WTC11 (cell line): Measurements from ENCODE around the gene PPP1R1A. TPM values are rescaled to one million over a fixed set of nuclear protein-coding genes. Genes with fewer than 3 reads are reported as not detected.

Experiments used
- ATAC-seq: fragments of 200-7000 bp; cut with Tn5 transposase; 2 replicates; pipeline ENCODE4 v1.10.0; 2021; ENCODE audit warnings: mild to moderate bottlenecking, moderate library complexity
- CTCF ChIA-PET: fragments of 300-600 bp; sonication (Branson Sonifier 250); formaldehyde crosslinking; loops from one replicate; lab custom pipeline; 2021; ENCODE audit warnings: antibody characterized with exemption; lab: Charles Lee
- POLR2A ChIA-PET: fragments of 350-600 bp; sonication (Branson Sonifier 250); formaldehyde crosslinking; loops from one replicate; lab custom pipeline; 2021; ENCODE audit warnings: antibody characterized with exemption; lab: Charles Lee
- DNase-seq: peaks from one replicate; pipeline ENCODE4 v3.0.0; 2021; ENCODE audit warnings: low spot score
- H3K27ac Mint-ChIP-seq: 2 replicates; pipeline ENCODE4 v1.8.0; 2021; ENCODE audit warnings: mixed read lengths
- H3K27me3 Mint-ChIP-seq: 2 replicates; pipeline ENCODE4 v1.8.0; 2021; ENCODE audit warnings: low read depth, mild to moderate bottlenecking, moderate library complexity, mixed read lengths
- H3K36me3 Mint-ChIP-seq: 2 replicates; pipeline ENCODE4 v1.8.0; 2021; ENCODE audit warnings: mixed read lengths
- H3K4me1 Mint-ChIP-seq: 2 replicates; pipeline ENCODE4 v1.8.0; 2022; ENCODE audit warnings: mixed read lengths
- H3K4me3 Mint-ChIP-seq: 2 replicates; pipeline ENCODE4 v1.8.0; 2021; ENCODE audit warnings: mild to moderate bottlenecking, moderate library complexity, mixed read lengths
- H3K9me3 Mint-ChIP-seq: 2 replicates; pipeline ENCODE4 v1.8.0; 2021; ENCODE audit warnings: mixed read lengths
- ATF2 ChIP-seq: sonication (generic); formaldehyde crosslinking; IDR thresholded peaks from 2 replicates; pipeline ENCODE4 v1.8.1; 2022; ENCODE audit warnings: low read depth, missing genetic modification reagents, borderline replicate concordance
- CREB1 ChIP-seq: sonication (generic); formaldehyde crosslinking; IDR thresholded peaks from 2 replicates; pipeline ENCODE4 v1.8.0; 2023; ENCODE audit warnings: mild to moderate bottlenecking, missing genetic modification reagents
- ELF4 ChIP-seq: sonication (generic); formaldehyde crosslinking; IDR thresholded peaks from 2 replicates; pipeline ENCODE4 v1.8.1; 2022; ENCODE audit warnings: low read depth, mild to moderate bottlenecking, moderate library complexity, missing genetic modification reagents
- GRHL2 ChIP-seq: fragments of 250-450 bp; sonication (Bioruptor Pico); IDR thresholded peaks from 2 replicates; pipeline ENCODE4 v1.8.0; 2022; ENCODE audit warnings: mild to moderate bottlenecking, moderate library complexity; ENCODE audit not compliant: insufficient replicate concordance, severe bottlenecking
- IRF2 ChIP-seq: sonication (generic); formaldehyde crosslinking; IDR thresholded peaks from 2 replicates; pipeline ENCODE4 v1.8.0; 2022; ENCODE audit warnings: low read depth, missing genetic modification reagents, borderline replicate concordance
- JAZF1 ChIP-seq: fragments of 250-450 bp; sonication (Bioruptor Pico); IDR thresholded peaks from 2 replicates; pipeline ENCODE4 v1.9.0; 2021; ENCODE audit warnings: moderate library complexity, mild to moderate bottlenecking, inconsistent platforms
- KAT7 ChIP-seq: sonication (generic); formaldehyde crosslinking; IDR thresholded peaks from 2 replicates; pipeline ENCODE4 v1.8.1; 2023; ENCODE audit warnings: missing genetic modification reagents, mild to moderate bottlenecking, borderline replicate concordance
- MXD4 ChIP-seq: fragments of 250-450 bp; sonication (Bioruptor Pico); IDR thresholded peaks from 2 replicates; pipeline ENCODE4 v1.8.0; 2021; ENCODE audit warnings: mild to moderate bottlenecking, moderate library complexity, borderline replicate concordance
- NFYB ChIP-seq: sonication (generic); formaldehyde crosslinking; conservative IDR thresholded peaks from 2 replicates; pipeline ENCODE4 v1.8.0; 2022; ENCODE audit warnings: low read depth, missing genetic modification reagents
- NR1H2 ChIP-seq: sonication (generic); formaldehyde crosslinking; IDR thresholded peaks from 2 replicates; pipeline ENCODE4 v1.9.0; 2021; ENCODE audit warnings: mild to moderate bottlenecking, moderate library complexity, missing genetic modification reagents
- NR2C2 ChIP-seq: sonication (generic); formaldehyde crosslinking; IDR thresholded peaks from 2 replicates; pipeline ENCODE4 v1.8.0; 2022; ENCODE audit warnings: mild to moderate bottlenecking, missing genetic modification reagents
- OVOL2 ChIP-seq: fragments of 250-450 bp; sonication (Bioruptor Pico); IDR thresholded peaks from 2 replicates; pipeline ENCODE4 v1.9.0; 2021; ENCODE audit warnings: mild to moderate bottlenecking, borderline replicate concordance
- SMAD3 ChIP-seq: sonication (generic); formaldehyde crosslinking; IDR thresholded peaks from 2 replicates; pipeline ENCODE4 v1.8.0; 2022; ENCODE audit warnings: missing genetic modification reagents, mild to moderate bottlenecking, borderline replicate concordance
- SP1 ChIP-seq: sonication (generic); formaldehyde crosslinking; conservative IDR thresholded peaks from 2 replicates; pipeline ENCODE4 v1.8.1; 2022; ENCODE audit warnings: missing genetic modification reagents
- TP53 ChIP-seq: sonication (generic); formaldehyde crosslinking; IDR thresholded peaks from 2 replicates; pipeline ENCODE4 v1.8.1; 2023; ENCODE audit warnings: mild to moderate bottlenecking, missing genetic modification reagents
- ZNF138 ChIP-seq: sonication (generic); formaldehyde crosslinking; conservative IDR thresholded peaks from 2 replicates; pipeline ENCODE4 v1.8.1; 2022; ENCODE audit warnings: mild to moderate bottlenecking, moderate library complexity, missing genetic modification reagents
- ZNF512 ChIP-seq: sonication (generic); formaldehyde crosslinking; IDR thresholded peaks from 2 replicates; pipeline ENCODE4 v1.8.1; 2022; ENCODE audit warnings: missing genetic modification reagents, borderline replicate concordance
- total RNA-seq: library from RNA; stranded (reverse); gene quantifications from 3 replicates; pipeline ENCODE4 v1.2.3, GENCODE V29; 2021
- TF ChIP-seq, protein P1 (sequence below): sonication (generic); formaldehyde crosslinking; IDR thresholded peaks from 2 replicates; pipeline ENCODE4 v1.8.1; 2023; ENCODE audit warnings: mild to moderate bottlenecking, missing genetic modification reagents, borderline replicate concordance
- TF ChIP-seq, protein P2 (sequence below): fragments of 250-450 bp; sonication (Bioruptor Pico); IDR thresholded peaks from 2 replicates; pipeline ENCODE4 v2.1.2; 2022; ENCODE audit warnings: mild to moderate bottlenecking, moderate library complexity
- TF ChIP-seq, protein P3 (sequence below): sonication (generic); formaldehyde crosslinking; IDR thresholded peaks from 2 replicates; pipeline ENCODE4 v1.8.0; 2022; ENCODE audit warnings: mild to moderate bottlenecking, missing genetic modification reagents

The PPP1R1A gene
- total RNA-seq, 1 experiment from 2014 or later: 13.1 TPM

DNA sequence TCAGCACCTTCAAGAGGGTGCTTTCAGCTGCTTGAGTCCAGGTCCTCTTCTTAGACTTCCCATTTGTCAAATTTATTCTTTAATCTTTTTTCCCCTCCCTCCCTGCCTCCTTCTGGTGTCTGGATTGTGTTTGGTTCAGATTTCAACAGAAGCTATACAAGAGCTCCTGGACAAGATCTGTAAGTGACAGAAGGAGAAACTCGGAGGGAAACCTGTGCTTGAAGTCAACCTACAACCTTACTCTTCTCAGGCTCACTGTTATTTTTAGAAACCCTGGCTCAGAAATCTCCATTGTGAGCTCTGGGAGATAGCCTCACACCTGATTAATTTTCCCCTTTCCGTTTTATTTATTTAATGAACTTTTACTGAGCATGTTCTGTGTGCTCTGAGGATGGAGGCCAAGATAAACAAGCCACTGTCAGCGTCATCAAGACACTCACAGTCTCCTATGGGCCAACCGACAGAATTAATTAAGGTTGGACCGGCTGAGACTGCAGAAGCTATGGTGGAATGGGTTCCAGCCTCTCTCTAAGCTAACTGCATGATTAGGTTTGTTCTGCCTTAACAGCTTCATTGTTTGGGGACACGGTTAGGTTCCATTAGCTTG, 25.6 kb downstream of the PPP1R1A start (continued):
- TF ChIP-seq, protein P1, sequence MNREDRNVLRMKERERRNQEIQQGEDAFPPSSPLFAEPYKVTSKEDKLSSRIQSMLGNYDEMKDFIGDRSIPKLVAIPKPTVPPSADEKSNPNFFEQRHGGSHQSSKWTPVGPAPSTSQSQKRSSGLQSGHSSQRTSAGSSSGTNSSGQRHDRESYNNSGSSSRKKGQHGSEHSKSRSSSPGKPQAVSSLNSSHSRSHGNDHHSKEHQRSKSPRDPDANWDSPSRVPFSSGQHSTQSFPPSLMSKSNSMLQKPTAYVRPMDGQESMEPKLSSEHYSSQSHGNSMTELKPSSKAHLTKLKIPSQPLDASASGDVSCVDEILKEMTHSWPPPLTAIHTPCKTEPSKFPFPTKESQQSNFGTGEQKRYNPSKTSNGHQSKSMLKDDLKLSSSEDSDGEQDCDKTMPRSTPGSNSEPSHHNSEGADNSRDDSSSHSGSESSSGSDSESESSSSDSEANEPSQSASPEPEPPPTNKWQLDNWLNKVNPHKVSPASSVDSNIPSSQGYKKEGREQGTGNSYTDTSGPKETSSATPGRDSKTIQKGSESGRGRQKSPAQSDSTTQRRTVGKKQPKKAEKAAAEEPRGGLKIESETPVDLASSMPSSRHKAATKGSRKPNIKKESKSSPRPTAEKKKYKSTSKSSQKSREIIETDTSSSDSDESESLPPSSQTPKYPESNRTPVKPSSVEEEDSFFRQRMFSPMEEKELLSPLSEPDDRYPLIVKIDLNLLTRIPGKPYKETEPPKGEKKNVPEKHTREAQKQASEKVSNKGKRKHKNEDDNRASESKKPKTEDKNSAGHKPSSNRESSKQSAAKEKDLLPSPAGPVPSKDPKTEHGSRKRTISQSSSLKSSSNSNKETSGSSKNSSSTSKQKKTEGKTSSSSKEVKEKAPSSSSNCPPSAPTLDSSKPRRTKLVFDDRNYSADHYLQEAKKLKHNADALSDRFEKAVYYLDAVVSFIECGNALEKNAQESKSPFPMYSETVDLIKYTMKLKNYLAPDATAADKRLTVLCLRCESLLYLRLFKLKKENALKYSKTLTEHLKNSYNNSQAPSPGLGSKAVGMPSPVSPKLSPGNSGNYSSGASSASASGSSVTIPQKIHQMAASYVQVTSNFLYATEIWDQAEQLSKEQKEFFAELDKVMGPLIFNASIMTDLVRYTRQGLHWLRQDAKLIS (CRISPR knock-in tag): no peak
- no peak for TF ChIP-seq GRHL2 (CRISPR knock-in tag)

DNA sequence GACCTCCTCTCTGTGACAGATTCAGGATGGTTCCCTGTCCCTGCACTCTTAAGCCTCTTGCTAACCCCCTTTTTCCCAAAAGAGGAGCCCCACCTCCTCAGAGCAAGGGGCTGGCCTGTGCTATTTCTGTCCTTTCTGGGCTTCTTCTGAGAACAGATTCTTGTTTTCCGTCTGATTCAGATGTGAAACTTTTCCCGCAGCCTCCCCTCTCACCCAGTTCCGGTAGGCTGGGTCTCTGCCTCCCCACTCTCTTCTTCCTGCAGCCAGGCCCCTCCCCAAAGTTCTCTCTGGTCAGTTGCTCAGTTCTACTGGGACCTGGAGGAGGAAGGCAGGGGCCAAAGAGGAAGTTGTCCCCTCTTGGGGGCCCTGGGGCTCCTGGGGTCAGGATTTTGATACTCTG, 27.3 kb downstream of the PPP1R1A start:
- Mint-ChIP-seq H3K27me3 (peaks cover 71% of the 10 kb centered on the region), H3K4me1 (peaks cover 38% of the 10 kb centered on the region), H3K9me3 (no peaks in the 10 kb centered on the region), H3K36me3 (no peaks in the 10 kb centered on the region), H3K27ac (no peak overlapping the region), H3K4me3 (peak overlapping the region; percentile 67)
- POLR2A ChIA-PET: no interaction called here
- no peak for TF ChIP-seq IRF2 (CRISPR knock-in tag)
- TF ChIP-seq, protein P2, sequence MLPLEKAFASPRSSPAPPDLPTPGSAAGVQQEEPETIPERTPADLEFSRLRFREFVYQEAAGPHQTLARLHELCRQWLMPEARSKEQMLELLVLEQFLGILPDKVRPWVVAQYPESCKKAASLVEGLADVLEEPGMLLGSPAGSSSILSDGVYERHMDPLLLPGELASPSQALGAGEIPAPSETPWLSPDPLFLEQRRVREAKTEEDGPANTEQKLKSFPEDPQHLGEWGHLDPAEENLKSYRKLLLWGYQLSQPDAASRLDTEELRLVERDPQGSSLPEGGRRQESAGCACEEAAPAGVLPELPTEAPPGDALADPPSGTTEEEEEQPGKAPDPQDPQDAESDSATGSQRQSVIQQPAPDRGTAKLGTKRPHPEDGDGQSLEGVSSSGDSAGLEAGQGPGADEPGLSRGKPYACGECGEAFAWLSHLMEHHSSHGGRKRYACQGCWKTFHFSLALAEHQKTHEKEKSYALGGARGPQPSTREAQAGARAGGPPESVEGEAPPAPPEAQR (CRISPR knock-in tag): no peak
- no peak for TF ChIP-seq OVOL2
- TF ChIP-seq CREB1: no peak
- no peak for TF ChIP-seq NFYB (CRISPR knock-in tag)
- TF ChIP-seq KAT7 (CRISPR knock-in tag): no peak
- TF ChIP-seq MXD4 (CRISPR knock-in tag): no peak
- DNase-seq: no peak
- no peak for ATAC-seq
- CTCF ChIA-PET: interaction anchor here (0.8 to 1.9 kb wide), 12 partner anchors 10 to 162 kb away, joined by 3 to 21 read pairs (median 6); partner anchors contain the start of genes PDE1B and PPP1R1A

DNA sequence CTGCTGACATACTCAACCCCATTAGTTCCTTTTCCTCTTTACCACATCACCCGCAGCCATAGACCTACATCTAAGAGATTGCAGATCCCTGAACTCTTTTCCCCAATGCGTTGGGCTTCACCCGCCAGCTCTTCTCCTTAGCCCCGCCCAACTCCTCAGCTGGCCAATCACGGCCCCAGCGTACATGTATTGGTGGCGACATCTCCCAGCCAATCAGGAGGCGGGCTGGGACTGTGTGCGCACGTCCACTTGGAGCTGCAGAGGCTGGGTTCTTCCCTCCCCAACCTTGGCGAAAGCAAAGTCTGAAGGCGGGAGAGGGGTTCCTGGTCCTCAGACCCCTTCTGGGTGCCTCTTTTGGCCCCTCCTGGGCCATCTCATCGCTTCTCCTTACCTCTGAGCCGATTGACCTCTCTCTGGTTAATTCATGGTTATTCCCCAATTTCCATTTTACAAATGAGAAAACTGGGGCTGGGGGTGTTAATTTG, 28.0 kb downstream of the PPP1R1A start:
- Mint-ChIP-seq H3K27ac (no peak overlapping the region), H3K36me3 (no peaks in the 10 kb centered on the region), H3K27me3 (peaks cover 63% of the 10 kb centered on the region), H3K9me3 (no peaks in the 10 kb centered on the region), H3K4me3 (peak overlapping the region; percentile 67), H3K4me1 (peaks cover 31% of the 10 kb centered on the region)
- ChIA-PET CTCF (interaction anchor here (0.8 to 1.9 kb wide), 14 partner anchors 11 to 161 kb away, joined by 3 to 21 read pairs (median 4); partner anchors contain the start of genes PDE1B and PPP1R1A), POLR2A (interaction anchor here (1.1 kb wide), 1 partner anchor 14 kb away, joined by 3 read pairs; no protein-coding TSS in a partner anchor)
- TF ChIP-seq NFYB (CRISPR knock-in tag): peak; percentile 67
- TF ChIP-seq ELF4 (CRISPR knock-in tag): no peak
- TF ChIP-seq SP1 (CRISPR knock-in tag): peak; percentile 54; the same call in 1 of the 2 replicates
- ATAC-seq: peak; percentile 97
- DNase-seq: peak; percentile 91

- CTCF ChIA-PET: interaction anchor here (0.6 to 2.6 kb wide), 5 partner anchors 12 to 32 kb away, joined by 3 to 9 read pairs (median 5); no protein-coding TSS in a partner anchor
- Mint-ChIP-seq H3K9me3 (no peaks in the 10 kb centered on the region), H3K27ac (no peak overlapping the region), H3K36me3 (no peaks in the 10 kb centered on the region), H3K4me3 (no peak overlapping the region), H3K27me3 (peaks cover 47% of the 10 kb centered on the region), H3K4me1 (peaks cover 19% of the 10 kb centered on the region)
- DNase-seq: no peak
- no peak for ATAC-seq
- POLR2A ChIA-PET: no interaction called here
- TF ChIP-seq TP53 (CRISPR knock-in tag) (no peak), ZNF512 (no peak), ATF2 (CRISPR knock-in tag) (no peak), SMAD3 (CRISPR knock-in tag) (no peak), ELF4 (CRISPR knock-in tag) (no peak), NR2C2 (CRISPR knock-in tag) (no peak), JAZF1 (no peak), NR1H2 (CRISPR knock-in tag) (no peak), ZNF138 (CRISPR knock-in tag) (no peak)
- TF ChIP-seq, protein P3, sequence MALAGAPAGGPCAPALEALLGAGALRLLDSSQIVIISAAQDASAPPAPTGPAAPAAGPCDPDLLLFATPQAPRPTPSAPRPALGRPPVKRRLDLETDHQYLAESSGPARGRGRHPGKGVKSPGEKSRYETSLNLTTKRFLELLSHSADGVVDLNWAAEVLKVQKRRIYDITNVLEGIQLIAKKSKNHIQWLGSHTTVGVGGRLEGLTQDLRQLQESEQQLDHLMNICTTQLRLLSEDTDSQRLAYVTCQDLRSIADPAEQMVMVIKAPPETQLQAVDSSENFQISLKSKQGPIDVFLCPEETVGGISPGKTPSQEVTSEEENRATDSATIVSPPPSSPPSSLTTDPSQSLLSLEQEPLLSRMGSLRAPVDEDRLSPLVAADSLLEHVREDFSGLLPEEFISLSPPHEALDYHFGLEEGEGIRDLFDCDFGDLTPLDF: no peak
Measured at GRCh38 chr12:54558759-54559158, 29.7 kb downstream of the PPP1R1A start.
